Right lobe of liver (tissue), 4 donors: ENCODE measurements around the gene CYP2E1.

Experiments
- POLR2A ChIP-seq: fragments of 450-650 bp; IDR thresholded peaks from one replicate; pipeline ENCODE4 v1.6.1; 2017; ENCODE audit warnings: antibody characterized with exemption, mild to moderate bottlenecking
- TF ChIP-seq, protein P1 (sequence below), 4 donors: fragments of 200-600 bp in 3 of 4; fragments of 450-650 bp in 1 of 4; IDR thresholded peaks; one replicate each; pipeline versions ENCODE4 v1.5.1 to v1.8.0; 2016 to 2022; ENCODE audit warnings: antibody characterized with exemption in 4 of 4, mild to moderate bottlenecking in 2 of 4
- donor health status: DM: no; HTN: no; CAD: no.
- donor health status: DM: no; HTN: no; CAD: no.
- donor health status: DM: no; HTN: yes; CAD: no.

DNA sequence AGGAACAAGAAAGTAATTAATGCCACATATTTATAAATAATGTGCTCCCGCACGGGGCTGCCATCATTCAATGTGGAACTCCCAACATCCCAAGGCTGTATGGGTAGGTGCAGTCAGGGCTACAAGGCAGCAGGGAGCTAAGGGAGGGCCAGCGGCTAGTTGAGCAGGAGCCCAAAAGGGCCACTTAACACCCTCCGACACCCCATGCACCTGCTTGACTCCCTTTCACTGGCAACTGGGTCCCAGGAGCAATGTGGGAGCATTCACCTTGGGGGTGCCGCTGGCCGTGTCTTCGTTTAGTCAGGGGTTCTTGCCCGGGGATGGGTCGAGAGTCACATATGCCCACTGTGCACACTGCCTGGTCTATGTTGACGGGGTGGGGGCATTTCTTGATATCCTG lies 45.5 kb upstream of the CYP2E1 start:
- TF ChIP-seq, protein P1, sequence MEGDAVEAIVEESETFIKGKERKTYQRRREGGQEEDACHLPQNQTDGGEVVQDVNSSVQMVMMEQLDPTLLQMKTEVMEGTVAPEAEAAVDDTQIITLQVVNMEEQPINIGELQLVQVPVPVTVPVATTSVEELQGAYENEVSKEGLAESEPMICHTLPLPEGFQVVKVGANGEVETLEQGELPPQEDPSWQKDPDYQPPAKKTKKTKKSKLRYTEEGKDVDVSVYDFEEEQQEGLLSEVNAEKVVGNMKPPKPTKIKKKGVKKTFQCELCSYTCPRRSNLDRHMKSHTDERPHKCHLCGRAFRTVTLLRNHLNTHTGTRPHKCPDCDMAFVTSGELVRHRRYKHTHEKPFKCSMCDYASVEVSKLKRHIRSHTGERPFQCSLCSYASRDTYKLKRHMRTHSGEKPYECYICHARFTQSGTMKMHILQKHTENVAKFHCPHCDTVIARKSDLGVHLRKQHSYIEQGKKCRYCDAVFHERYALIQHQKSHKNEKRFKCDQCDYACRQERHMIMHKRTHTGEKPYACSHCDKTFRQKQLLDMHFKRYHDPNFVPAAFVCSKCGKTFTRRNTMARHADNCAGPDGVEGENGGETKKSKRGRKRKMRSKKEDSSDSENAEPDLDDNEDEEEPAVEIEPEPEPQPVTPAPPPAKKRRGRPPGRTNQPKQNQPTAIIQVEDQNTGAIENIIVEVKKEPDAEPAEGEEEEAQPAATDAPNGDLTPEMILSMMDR (IDR thresholded peaks at IDR 0.05), result no peak
- TF ChIP-seq POLR2A, result no peak
